Hippocampal formation (tissue), 2 donors: ENCODE measurements around the gene CRB2.
A peak's percentile ranks its signal among the peaks of the same experiment; 100 is the strongest.

Experiments used
- DNase-seq, 2 donors: peaks; one replicate each; lab custom pipeline; 2025; lab: John Stamatoyannopoulos, UW

CRB2 gene

DNA sequence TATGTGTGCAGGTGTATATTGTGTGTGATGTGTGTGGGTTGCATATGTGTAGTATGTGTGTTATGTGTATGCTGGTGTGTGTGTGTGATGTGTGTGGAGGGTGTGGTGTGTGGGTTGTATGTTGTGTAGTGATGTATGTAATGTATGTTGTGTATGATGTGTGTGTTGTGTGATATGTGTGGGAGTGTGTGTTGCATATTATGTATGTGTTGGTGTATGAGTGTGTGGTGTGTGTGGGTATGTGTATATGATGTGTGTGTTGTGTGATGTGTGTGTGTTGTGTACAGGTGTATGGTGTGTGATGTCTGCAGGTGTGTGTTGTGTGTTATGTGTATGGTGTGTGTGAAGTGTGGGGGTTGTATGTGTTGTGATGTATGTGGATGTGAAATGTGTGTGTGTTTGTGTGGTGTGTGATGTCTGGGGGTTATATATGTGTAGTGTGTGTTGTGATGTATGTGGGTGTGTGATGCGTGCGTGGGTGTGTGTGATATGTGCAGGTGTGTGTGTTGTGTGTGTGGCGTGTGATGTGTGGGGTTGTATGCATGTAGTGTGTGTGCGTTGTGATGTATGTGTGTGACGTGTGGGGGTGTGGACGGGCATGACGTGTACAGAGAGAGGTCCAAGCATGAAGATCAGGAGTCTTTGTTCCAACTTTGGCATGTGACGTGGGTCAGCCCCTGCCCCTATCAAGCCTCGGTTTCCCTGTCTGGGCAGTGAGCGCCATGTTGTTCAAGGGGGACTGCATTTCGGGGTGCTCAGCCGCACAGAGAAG, 8.5 kb upstream of the CRB2 start:
- no peak for DNase-seq

DNA sequence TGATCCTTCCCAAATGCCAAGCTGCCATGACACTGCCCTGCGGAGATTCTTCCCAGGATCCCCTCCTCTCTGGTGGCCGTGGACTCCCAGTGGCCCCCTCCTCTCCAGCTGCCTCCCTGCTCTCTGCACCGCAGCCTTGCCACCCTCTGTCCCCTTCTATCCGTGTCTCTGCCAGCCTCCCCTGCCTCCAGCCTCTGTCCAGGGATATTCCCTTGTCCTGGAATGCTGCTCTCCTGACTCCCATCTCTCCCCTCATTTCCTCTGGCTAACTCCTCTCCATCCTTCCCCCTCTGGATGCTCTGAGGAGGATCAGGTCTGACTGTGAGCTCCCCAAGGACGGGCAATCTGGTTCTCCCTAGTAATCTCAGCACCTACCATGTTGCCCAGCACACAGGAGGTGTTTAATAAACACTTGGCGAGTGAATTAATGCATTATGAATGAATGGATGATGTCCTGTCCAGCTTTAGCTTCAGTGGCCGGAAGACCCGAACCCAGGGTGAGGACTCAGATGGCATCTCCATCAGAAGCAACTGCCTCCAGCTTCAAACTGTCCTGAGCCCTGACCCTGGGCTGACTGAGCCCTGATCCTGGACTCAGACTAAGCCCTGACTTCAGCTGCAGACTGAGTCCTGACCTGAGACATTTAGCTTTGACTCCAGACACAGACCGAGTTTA, 7.5 kb upstream of the CRB2 start:
- no peak for DNase-seq

GRCh38 chr9:123349033-123349432, 7.0 kb upstream of the CRB2 start:
- no peak for DNase-seq

DNA sequence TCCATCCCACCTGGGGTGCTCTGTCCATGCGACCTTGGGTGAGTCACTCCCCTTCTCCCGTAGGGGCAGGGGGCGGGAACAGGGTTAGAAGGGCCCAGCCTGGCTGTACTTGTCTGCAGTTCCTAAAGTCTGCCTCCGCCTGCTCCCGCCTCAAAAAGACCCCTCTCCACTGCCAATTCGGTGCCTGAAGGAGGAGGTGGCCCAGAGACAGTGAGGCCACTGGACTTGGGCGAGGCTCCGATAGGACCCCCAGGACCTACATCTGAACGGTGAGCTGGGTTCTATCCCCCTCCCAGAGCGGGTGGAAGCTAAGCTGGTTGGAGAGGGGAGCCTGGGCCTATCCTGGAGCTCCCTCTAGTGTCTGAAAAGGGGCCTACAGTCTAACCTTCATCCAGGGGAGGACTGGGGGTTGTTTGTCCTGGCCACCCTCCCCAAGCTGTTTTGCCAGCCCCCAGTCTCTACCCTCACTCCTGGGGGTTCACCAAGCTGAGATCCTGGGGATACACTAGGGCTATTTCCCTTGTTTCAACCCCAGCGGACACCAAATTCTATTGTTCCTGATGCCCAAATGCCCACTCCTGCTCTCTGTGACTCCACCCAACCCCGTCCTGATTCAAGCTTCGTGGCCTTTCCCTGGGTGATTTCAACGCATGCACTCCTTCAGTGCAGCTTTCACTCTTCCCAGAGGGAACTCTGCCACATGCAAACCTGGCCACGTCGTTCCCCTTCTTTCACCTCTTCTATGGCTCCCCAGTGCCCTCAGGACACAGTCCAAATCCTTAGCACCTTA, 6.1 kb upstream of the CRB2 start:
- peak; percentile 27 to 55 for DNase-seq

- DNase-seq = no peak
Measured at GRCh38 chr9:123350590-123351310, 5.2 kb upstream of the CRB2 start.

DNA sequence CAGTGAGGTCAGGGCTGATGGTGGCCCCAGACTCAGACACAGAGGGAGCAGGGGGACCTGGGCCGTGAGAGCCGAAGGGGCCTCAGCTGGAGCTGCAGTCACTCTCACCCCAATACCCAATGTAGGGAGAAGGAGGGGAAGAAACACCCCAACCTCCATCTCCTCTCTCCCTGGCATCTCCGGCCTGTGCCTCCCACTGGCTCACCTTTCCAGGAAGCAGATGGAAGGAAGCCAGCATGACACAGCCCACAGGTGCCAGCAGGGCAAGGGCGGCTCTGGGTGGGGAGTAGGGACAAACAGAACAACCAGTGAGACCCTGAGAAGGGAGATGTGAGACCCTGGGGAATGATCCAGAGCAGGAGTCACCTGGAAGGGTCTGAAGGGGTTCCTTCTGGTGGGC, 3.0 kb upstream of the CRB2 start:
- no peak for DNase-seq

DNA sequence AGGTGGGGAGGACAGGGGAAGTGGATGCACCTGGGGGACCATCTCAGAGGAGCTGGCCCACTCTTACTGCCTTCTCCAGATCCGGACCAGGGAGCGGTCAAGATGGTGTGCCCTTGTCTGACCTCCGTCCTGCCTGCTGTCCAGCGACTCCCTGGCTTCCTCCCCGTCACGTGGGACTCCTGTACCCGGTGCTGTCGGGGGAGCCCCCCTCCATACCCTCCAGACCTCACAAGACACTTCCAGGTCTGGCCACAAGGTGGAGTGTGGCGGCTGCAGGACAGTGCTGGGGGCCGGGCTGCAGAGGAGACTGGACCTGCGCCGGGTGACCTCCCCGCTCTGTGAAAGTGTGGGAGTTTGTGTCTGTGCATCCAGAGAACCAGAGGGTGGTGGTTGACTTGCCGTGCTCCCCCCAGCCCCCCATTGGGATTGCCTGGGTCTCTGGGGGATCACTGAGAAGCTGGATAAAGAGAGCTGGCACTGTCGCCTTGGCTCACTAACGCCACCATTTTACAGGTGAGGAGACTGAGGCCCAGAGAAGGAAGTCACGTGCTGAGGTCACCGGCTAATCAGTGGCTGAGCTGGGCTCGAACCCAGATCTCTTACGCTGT, 1.9 kb upstream of the CRB2 start:
- DNase-seq = peak; percentile 24 to 64

DNA sequence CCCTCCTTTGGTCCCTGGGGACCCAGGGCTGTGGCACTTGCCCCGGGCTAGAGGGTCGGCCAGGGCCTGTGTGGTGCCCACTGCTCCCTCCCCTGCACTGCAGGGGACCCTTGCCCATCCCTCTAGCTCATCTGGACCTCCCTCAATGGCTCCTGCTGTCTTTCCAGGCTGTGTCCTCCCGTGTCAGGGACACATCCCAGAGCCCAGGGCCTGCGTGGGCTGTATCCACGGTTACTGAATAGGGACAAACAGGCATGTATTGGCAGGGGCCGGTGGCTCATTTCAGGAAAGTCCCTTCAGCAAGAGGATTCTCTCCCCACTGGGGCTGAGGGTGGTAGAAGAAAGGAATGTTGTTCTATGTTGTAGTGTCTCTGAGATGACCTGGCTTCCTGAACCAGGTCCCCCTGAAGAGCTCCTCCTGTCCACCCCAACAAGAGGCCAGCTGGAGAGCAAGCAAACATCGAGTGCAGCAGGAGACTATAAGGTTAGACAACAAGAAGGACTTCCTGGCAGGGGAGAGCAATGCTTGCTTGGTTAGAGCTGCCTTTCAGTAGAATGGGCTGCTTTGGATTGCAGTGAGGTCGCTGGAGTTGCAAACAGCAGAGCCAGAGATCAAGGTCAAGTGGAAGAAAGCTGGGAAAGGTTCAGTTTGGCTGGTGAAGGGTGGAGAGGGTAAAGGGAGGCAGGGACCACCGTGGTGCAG, 1.0 kb upstream of the CRB2 start:
- DNase-seq = no peak

- DNase-seq = peak in 1 of 2 donors; percentile 37
Measured at GRCh38 chr9:123356851-123357742, 1.1 kb downstream of the CRB2 start.

DNA sequence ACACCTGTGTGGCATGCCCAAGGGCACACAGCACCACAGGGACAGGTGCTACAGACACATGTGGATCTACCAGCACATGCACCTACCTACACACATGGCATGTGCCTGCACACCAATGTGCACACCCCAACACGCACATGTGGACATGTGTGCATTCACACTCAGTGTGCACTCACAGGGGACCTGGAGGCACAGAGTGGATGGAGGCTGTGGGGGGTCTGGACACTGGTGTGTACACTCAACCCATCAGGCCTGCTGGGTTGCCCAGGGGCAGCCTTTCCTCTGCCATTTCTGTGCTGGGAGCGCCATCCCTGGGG, 1.7 kb downstream of the CRB2 start:
- DNase-seq = no peak

DNA sequence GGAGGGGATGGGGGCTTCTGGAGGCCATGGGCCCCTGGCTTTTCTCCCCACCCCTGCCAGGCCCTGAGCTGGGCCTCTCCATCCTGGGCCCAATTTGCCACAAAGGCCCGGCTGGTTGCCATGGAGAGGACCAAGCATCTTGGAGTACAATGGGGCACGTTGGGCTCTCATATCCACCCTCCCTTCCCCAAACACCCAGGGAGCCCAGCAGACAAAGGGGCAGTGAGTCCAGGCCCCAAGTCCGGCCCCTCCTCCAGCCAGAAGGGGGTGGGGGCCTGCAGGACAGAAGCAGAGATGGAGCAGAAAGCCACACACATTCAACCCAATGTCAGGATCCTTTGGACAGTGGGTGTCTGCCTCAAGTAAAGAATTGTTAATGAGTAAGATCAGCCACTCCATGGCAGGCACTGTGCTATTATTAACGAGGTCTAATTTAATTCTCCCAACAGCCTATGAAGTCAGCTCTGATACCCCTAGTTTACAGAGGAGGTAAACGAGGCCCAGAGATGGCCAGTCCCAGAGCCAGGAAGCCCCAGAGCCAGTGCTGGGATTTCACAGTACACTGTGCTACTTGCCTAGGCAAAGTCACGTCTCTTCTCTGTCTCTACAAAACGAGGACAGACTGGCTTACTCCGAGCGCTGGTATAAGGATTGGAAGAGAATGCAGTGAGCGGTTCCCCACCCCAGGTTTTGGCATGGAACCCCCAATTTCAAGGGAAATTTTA, 2.3 kb downstream of the CRB2 start:
- DNase-seq = peak; percentile 85 to 92

- no peak for DNase-seq
Measured at GRCh38 chr9:123359106-123359505, 3.1 kb downstream of the CRB2 start.

DNA sequence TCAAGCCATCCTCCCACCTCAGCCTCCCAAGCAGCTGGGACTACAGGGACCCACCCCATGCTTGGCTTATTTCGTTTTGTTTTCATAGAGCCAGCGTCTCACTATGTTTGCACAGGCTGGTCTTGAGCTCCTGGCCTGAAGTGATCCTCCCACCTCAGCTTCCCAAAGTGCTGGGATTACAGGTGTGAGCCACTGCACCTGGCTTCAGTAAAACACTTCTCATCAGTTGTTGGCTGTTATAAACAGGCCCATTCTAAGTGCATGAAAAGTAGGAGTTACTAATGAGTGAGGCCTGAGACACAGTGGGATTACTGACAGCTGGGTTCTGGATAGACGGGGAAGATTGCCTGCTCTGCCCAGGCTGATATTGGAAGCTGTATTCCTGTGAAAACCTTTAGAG, 3.5 kb downstream of the CRB2 start:
- DNase-seq = no peak

DNA sequence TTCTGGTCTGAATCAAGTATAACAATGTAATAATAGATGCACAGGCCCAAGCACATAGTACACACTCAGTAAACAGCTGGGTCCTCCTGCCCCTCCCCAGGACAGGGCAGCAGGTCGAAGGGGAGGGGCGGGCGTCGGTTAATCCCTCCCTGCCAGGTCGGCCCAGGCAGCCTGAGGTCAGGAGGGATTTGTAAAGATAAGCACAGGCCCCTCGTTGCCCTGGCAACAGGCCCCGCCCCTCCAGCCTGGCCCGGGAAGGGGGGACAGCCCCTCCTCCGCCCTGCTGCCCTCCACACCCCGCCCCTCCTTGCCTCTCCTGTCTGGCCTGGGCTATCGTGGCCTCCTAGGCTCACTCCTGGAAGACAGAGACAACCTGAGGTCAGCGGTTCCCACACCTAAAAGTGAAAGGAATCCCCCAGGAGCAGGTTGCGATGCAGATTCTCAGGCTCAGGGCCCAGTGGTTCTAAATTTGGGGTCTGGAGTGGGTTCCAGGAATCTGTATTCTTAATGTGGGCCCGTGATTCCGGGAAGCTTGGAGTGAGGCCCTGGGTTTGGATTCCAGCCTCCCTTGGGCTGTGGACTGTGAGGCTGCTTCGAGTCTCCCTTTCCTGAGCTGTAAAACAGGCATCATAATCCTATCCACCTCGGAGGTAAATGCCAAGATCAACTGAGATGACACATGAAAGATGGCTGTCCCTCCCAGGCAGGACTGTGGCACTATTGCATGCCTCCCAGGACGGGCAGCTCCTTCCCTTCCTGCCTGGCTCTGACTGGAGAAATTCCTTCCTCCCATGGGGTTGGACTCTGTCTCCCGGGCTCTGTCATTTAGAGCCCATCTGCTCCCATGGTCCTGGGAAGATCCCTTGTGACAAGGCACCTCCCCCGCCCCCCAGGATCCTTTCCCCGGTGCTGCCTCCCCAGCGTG, 4.4 kb downstream of the CRB2 start:
- peak in 1 of 2 donors; percentile 37 for DNase-seq

GRCh38 chr9:123361086-123361730, 5.2 kb downstream of the CRB2 start:
- no peak for DNase-seq

DNA sequence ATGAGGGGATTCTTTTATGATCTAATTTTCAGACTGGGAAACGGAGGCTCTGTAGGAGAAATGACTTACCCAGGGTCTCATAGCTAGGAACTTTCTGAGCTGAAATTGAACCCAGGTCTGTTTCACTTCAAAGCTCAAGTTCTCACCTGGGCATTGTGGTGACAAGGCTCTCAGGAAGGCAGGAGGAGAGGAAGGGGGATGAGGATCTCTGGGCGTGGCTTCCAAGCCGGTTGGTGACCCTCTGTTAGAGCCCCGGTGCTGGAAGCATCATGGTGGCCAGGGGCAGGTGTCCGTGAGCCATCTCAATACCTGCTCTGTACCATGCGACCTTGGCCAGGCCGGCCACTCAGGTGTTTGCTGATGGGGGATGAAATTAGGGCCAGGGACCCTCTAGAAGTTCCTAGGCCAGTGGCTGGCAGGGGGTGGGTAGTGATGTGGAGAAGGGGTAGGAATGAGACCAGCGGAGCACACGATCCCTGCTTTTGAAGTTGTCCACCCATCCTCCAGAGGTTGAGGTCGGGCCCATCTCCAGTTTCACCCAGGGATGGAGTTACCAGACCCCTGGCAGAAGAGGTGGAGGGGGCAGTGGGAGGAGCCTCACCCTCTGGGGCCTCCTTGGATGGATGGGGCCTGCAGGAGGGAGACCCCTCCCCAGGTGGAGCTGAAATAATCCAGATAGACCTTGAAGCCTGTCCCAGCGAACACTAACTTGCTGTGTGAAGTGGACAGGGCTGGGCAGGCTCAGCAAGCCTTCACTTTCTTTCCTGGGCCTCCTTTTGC, 5.9 kb downstream of the CRB2 start:
- DNase-seq = no peak

- DNase-seq = no peak
Measured at GRCh38 chr9:123362856-123363255, 6.9 kb downstream of the CRB2 start.
